K562 (cell line): ENCODE data around the gene SLC12A1. TPM values are rescaled to one million over a fixed set of nuclear protein-coding genes. Genes with fewer than 3 reads are reported as not detected.

Experiments used
- ARID3B ChIP-seq: fragments of 250-450 bp; sonication (Bioruptor Pico); IDR thresholded peaks from 2 replicates; pipeline ENCODE4 v1.4.0; 2020; ENCODE audit warnings: borderline replicate concordance
- ATF7 ChIP-seq: fragments of 450-650 bp; IDR thresholded peaks from 2 replicates; pipeline ENCODE4 v1.7.1; 2014; ENCODE audit warnings: mild to moderate bottlenecking, moderate library complexity
- CHD4 ChIP-seq: fragments of 200-600 bp; sonication (generic); IDR thresholded peaks from 3 replicates; pipeline ENCODE4 v1.6.1; 2012; ENCODE audit warnings: low read depth, mild to moderate bottlenecking, mixed read lengths, low read length, inconsistent platforms; ENCODE audit not compliant: insufficient read depth, insufficient replicate concordance, poor library complexity, severe bottlenecking
- DLX4 ChIP-seq: fragments of 250-450 bp; sonication (Bioruptor Pico); IDR thresholded peaks from 2 replicates; pipeline ENCODE4 v1.6.1; 2021; ENCODE audit warnings: mild to moderate bottlenecking
- GATA2 ChIP-seq: sonication (generic); formaldehyde crosslinking; IDR thresholded peaks from 2 replicates; pipeline ENCODE4 v1.4.0; 2020; ENCODE audit warnings: mild to moderate bottlenecking, missing genetic modification reagents
- GATAD2B ChIP-seq: fragments of 450-650 bp; IDR thresholded peaks from 2 replicates; pipeline ENCODE4 v1.6.1; 2017; ENCODE audit warnings: mild to moderate bottlenecking, borderline replicate concordance
- HDGF ChIP-seq: fragments of 450-650 bp; IDR thresholded peaks from 2 replicates; pipeline ENCODE4 v1.6.1; 2016
- KLF6 ChIP-seq: fragments of 250-450 bp; sonication (Bioruptor Pico); IDR thresholded peaks from 2 replicates; pipeline ENCODE4 v1.4.0; 2020; ENCODE audit warnings: mild to moderate bottlenecking, moderate library complexity, borderline replicate concordance
- MEF2A ChIP-seq: IDR thresholded peaks from 2 replicates; pipeline ENCODE4 v1.6.1; 2011; ENCODE audit warnings: low read depth, mild to moderate bottlenecking, low read length, moderate library complexity; ENCODE audit not compliant: control insufficient read depth
- NRF1 ChIP-seq, 2 experiments: fragments of 450-650 bp; IDR thresholded peaks in 1 of 2; conservative IDR thresholded peaks in 1 of 2; 2 replicates each; pipeline ENCODE4 v1.6.1; 2014; ENCODE audit warnings: mild to moderate bottlenecking in 2 of 2
- PYGO2 ChIP-seq: fragments of 450-650 bp; IDR thresholded peaks from 2 replicates; pipeline ENCODE4 v1.6.1; 2016; ENCODE audit warnings: mild to moderate bottlenecking, missing genetic modification characterization, moderate library complexity, missing compliant biosample characterization
- RCOR1 ChIP-seq, 2 experiments: IDR thresholded peaks; 2 replicates each; pipeline ENCODE4 v1.6.1; 2012; ENCODE audit warnings: low read depth in 2 of 2, low read length in 2 of 2, borderline replicate concordance in 1 of 2, improper control_type of control experiment in 1 of 2
- RFX1 ChIP-seq: fragments of 450-650 bp; IDR thresholded peaks from 2 replicates; pipeline ENCODE4 v1.6.1; 2016; ENCODE audit warnings: mild to moderate bottlenecking, moderate library complexity
- SNIP1 ChIP-seq: fragments of 450-650 bp; IDR thresholded peaks from 2 replicates; pipeline ENCODE4 v1.7.1; 2017; ENCODE audit warnings: low read depth, mild to moderate bottlenecking
- ZNF121 ChIP-seq: sonication (generic); formaldehyde crosslinking; conservative IDR thresholded peaks from 2 replicates; pipeline ENCODE4 v1.8.0; 2022; ENCODE audit warnings: missing genetic modification reagents
- ZNF134 ChIP-seq: fragments of 250-450 bp; sonication (Bioruptor Pico); conservative IDR thresholded peaks from 2 replicates; pipeline ENCODE4 v1.4.0; 2020
- ZNF589 ChIP-seq: fragments of 200-800 bp; sonication (Bioruptor generic); IDR thresholded peaks from 2 replicates; pipeline ENCODE4 v1.6.1; 2016; ENCODE audit warnings: low read depth, missing genetic modification characterization, missing compliant biosample characterization
- polyA plus RNA-seq, 8 experiments: library from polyadenylated mRNA; depleted of rRNA in 4 of 8; stranded (reverse) in 5 of 8; unstranded in 3 of 8; fragments of >200 nt; fragmentation: Nextera tagmentation in 2 of 8; fragmentation: Illumina TruSeq in 1 of 8; extraction: Ambion mirVana in 2 of 8; extraction: Trizol in 1 of 8; gene quantifications; 2 replicates each; pipeline versions ENCODE4 v1.2.1 to v1.2.3, GENCODE V29; 2011 to 2014; ENCODE audit warnings: inconsistent platforms in 1 of 8, missing spikeins in 1 of 8
- total RNA-seq, 7 experiments: library from RNA; depleted of rRNA in 6 of 7; stranded (reverse); fragments of >200 nt in 6 of 7; fragmentation: Illumina TruSeq in 2 of 7; extraction: Trizol in 2 of 7; gene quantifications; 2 replicates each; pipeline versions ENCODE4 v1.2.1 to v1.2.3, GENCODE V29; 2011 to 2021; ENCODE audit warnings: low replicate concordance in 1 of 7

SLC12A1 gene
- total and polyA plus RNA-seq, 9 of the 15 experiments (the other 6 are each of a cell fraction or from before 2014, with no cell fraction given) = not detected

- no peak for TF ChIP-seq CHD4
- no peak for TF ChIP-seq DLX4 (CRISPR knock-in tag)
- no peak for TF ChIP-seq HDGF
- TF ChIP-seq ZNF589 (CRISPR knock-in tag) = no peak
- peak; percentile 69 to 78 for TF ChIP-seq NRF1 (conservative IDR thresholded peaks at IDR 0.05 in 1 of 2, IDR thresholded peaks at IDR 0.05 in 1 of 2)
- TF ChIP-seq ATF7 = peak; percentile 50; the same call in 1 of the 2 replicates
- TF ChIP-seq GATAD2B = no peak
- TF ChIP-seq RCOR1 (IDR thresholded peaks at IDR 0.05; ENCODE audit: borderline replicate concordance in 1 of 2, low read depth in 2 of 2, low read length in 2 of 2) = 0 out of 4 replicates have a peak, but pooled peaks of 1 of the 2 experiments have one; percentile 31
- no peak for TF ChIP-seq ZNF134 (CRISPR knock-in tag)
- no peak for TF ChIP-seq MEF2A
- TF ChIP-seq PYGO2 (tag) = no peak
- TF ChIP-seq ZNF121 (CRISPR knock-in tag) = no peak
- TF ChIP-seq KLF6 = peak; percentile 62; the same call in 1 of the 2 replicates
- no peak for TF ChIP-seq GATA2 (CRISPR knock-in tag)
- TF ChIP-seq ARID3B (CRISPR knock-in tag) = 0 out of 2 replicates have a peak, but pooled peaks have one; percentile 22
- TF ChIP-seq SNIP1 = no peak
- no peak for TF ChIP-seq RFX1
Observed at GRCh38 chr15:48330855-48331795, 125.0 kb downstream of the SLC12A1 start, which contains the start of gene DUT (continued).
